ENCODE data around the gene NOXO1. TPM values are rescaled to one million over a fixed set of nuclear protein-coding genes. Genes with fewer than 3 reads are reported as not detected.
"Not testable (repeated sequence)": the region's sequence is repeated elsewhere in the genome, so short reads cannot be mapped to it uniquely, and the experiment has no call there.

Gene NOXO1
- total RNA-seq, 6 experiments from 2014 or later = 0.28 to 0.46 (median 0.45) TPM; not detected in 3

DNA sequence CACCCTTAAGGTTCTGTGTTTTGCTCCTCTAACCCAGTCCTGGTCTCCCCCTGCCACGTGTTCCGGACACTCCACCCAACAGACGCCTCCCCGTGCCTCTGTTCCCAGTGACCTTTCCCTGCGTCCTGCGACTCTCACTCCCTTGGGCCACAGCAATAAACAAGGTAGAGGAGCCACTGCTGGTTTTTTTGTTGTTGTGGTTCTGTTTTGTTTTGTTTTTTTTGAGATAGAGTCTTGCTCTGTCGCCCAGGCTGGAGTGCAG is 34.6 kb upstream of the NOXO1 start:
- Mint-ChIP-seq H3K9me3 (no peaks in the 10 kb centered on the region), H3K4me3 (no peak overlapping the region), H3K36me3 (ENCODE audit: low read depth) (no peaks in the 10 kb centered on the region), H3K27me3 (ENCODE audit: insufficient read depth) (peaks cover 5% of the 10 kb centered on the region), H3K4me1 (ENCODE audit: low read depth) (no peaks in the 10 kb centered on the region), H3K27ac (no peak overlapping the region)
- TF ChIP-seq, protein P1, sequence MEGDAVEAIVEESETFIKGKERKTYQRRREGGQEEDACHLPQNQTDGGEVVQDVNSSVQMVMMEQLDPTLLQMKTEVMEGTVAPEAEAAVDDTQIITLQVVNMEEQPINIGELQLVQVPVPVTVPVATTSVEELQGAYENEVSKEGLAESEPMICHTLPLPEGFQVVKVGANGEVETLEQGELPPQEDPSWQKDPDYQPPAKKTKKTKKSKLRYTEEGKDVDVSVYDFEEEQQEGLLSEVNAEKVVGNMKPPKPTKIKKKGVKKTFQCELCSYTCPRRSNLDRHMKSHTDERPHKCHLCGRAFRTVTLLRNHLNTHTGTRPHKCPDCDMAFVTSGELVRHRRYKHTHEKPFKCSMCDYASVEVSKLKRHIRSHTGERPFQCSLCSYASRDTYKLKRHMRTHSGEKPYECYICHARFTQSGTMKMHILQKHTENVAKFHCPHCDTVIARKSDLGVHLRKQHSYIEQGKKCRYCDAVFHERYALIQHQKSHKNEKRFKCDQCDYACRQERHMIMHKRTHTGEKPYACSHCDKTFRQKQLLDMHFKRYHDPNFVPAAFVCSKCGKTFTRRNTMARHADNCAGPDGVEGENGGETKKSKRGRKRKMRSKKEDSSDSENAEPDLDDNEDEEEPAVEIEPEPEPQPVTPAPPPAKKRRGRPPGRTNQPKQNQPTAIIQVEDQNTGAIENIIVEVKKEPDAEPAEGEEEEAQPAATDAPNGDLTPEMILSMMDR (IDR thresholded peaks at IDR 0.05) = no peak
- no peak for DNase-seq

DNA sequence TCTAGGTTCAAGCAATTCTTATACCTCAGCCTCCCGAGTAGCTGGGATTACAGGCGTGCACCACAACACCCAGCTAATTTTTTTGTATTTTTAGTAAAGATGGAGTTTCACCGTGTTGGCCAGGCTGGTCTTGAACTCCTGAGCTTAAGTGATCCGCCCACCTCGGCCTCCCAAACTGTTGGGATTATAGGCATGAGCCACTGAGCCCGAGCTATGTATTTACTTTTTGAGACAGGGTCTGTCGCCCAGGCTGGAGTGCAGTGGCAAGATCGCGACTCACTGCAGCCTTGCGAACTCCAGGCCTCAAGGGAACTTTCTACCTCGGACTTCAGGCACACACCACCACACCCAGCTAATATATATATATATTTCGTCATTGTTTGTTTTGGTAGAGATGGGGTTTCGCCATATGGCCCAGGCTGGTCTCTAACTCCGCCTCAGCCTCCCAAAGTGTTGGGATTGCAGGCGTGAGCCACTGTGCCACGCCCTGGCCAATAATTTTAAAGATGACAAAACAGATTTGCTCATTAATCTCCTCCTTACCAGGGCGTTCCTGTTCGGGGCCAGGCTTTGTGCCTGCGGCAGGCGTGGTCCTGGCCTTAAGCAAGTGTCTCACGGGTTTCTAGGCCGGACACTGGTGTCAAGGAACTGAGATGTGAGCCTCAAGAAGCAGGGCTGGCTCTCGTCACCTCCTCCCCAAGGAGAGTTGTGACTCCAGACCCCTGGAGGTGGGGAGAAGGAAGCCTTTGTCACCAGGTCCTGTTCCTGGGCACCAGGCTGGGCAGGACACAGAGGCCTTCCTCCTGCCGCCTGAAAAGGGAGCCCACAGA is 34.1 kb upstream of the NOXO1 start:
- TF ChIP-seq, protein P1 (IDR thresholded peaks at IDR 0.05) = no peak
- Mint-ChIP-seq H3K4me1 (ENCODE audit: low read depth) (peaks cover 2% of the 10 kb centered on the region), H3K27ac (no peak overlapping the region), H3K9me3 (no peaks in the 10 kb centered on the region), H3K4me3 (no peak overlapping the region), H3K27me3 (ENCODE audit: insufficient read depth) (peaks cover 2% of the 10 kb centered on the region), H3K36me3 (ENCODE audit: low read depth) (no peaks in the 10 kb centered on the region)
- no peak for DNase-seq

DNA sequence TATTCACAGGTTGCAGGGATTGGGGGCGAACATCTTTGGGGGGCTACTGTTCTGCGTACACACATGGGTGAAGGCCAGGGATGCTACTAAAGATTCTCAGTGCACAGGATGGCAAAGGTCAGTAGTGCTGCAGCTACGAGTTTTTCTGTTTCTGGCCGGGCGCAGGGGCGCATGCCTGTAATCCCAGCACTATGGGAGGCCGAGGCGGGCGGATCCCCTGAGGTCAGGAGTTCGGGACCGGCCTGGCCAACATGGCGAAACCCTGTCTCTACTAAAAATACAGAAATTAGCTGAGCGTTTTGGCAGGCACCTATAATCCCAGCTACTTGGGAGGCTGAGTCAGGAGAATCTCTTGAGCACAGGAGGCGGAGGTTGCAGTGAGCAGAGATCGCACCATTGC is 32.3 kb upstream of the NOXO1 start:
- Mint-ChIP-seq H3K4me1 (ENCODE audit: low read depth) (peaks cover 12% of the 10 kb centered on the region), H3K4me3 (no peak overlapping the region), H3K27me3 (ENCODE audit: insufficient read depth) (peaks cover 2% of the 10 kb centered on the region; the same call in 1 of the 2 replicates), H3K27ac (no peak overlapping the region), H3K36me3 (ENCODE audit: low read depth) (peaks cover 4% of the 10 kb centered on the region; the same call in 1 of the 2 replicates), H3K9me3 (no peaks in the 10 kb centered on the region)
- TF ChIP-seq, protein P1 (IDR thresholded peaks at IDR 0.05) = no peak
- no peak for DNase-seq

DNA sequence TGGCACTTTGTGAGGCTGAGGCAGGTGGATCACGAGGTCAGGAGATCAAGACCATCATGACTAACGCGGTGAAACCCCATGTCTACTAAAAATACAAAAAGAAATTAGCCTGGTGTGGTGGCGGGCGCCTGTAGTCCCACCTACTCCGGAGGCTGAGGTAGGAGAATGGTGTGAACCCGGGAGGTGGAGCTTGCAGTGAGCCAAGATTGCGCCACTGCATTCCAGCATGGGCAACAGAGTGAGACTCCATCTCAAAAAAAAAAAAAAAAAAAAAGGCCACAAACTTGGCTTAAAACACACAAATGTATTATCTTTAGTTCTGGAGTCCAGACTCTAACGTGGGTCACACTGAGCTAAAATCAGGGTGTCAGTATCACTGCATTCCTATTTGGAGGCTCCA is 30.5 kb upstream of the NOXO1 start:
- H3K27me3 Mint-ChIP-seq (ENCODE audit: insufficient read depth); DNase-seq; H3K9me3 Mint-ChIP-seq; H3K27ac Mint-ChIP-seq; H3K36me3 Mint-ChIP-seq (ENCODE audit: low read depth); H3K4me3 Mint-ChIP-seq: not testable (repeated sequence)
- peaks cover 26% of the 10 kb centered on the region for H3K4me1 Mint-ChIP-seq (ENCODE audit: low read depth)

DNA sequence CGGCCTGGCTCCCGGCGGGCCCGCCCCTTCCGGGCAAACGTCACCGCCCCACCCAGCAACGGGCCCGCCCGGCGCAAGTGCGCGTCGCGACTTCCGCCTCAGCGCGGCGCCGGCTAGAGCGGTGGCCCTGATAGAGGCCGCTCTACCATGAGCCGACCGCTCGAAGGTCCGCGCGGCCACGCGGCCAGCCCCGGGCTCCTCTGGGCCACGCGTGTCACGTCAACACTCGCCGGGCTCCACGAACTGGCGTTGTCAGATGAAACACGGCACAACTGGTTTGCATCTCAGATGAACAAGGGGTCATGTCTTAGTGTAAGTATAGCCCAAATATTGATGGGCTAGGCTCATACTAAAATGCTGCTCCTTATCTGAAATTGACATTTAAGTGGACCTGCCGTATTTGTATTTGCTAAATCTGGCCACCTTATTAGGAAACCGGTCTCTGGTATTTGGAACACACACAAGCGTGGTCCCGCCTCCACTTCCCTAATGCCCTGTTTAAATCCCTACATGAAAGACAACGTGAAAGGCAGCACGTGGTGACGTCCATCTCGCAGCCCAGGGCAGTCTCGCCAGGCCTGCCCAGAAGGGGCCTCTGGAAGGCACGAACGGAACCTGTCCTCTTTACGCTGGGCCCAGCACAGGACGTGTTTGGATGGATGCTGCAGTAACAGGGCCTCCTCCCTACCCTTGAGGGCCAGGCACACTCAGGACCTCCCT is 28.7 kb upstream of the NOXO1 start, which contains the start of gene ZNF598:
Gene ZNF598 (minus strand): TSS at position 31 of the 720 bp plus-strand sequence.
- H3K36me3 Mint-ChIP-seq (ENCODE audit: low read depth) = peaks cover 5% of the 10 kb centered on the region; the same call in 1 of the 2 replicates
- H3K27me3 Mint-ChIP-seq (ENCODE audit: insufficient read depth) = peaks cover 2% of the 10 kb centered on the region; the same call in 1 of the 2 replicates
- peak within 1 kb of the TSS; percentile 95 for H3K4me3 Mint-ChIP-seq
- peak; percentile 74 for DNase-seq
- H3K9me3 Mint-ChIP-seq = no peaks in the 10 kb centered on the region
- H3K4me1 Mint-ChIP-seq (ENCODE audit: low read depth) = peaks cover 26% of the 10 kb centered on the region
- peak within 1 kb of the TSS; percentile 98 for H3K27ac Mint-ChIP-seq
- TF ChIP-seq, protein P1 (IDR thresholded peaks at IDR 0.05) = 0 out of 2 replicates have a peak, but pooled peaks have one; percentile 10

All from HFFc6 (cell line).